GDM1 (cell line): Measurements from ENCODE around the gene ACVR2B.
"Not testable (repeated sequence)": the region's sequence is repeated elsewhere in the genome, so short reads cannot be mapped to it uniquely, and the experiment has no call there.

Source experiments
- DNase-seq: peaks from one replicate; lab custom pipeline; 2025; lab: John Stamatoyannopoulos, UW

Gene ACVR2B

GRCh38 chr3:38453075-38453912, at the start of gene ACVR2B:
TSS of gene ACVR2B (plus strand) at chr3:38453890. CDS start at chr3:38454323, 433 bp downstream.
- peak; percentile 58 for DNase-seq

- DNase-seq, result no peak
Observed at GRCh38 chr3:38404286-38404685, 49.4 kb upstream of the ACVR2B start.

GRCh38 chr3:38411591-38411990, 42.1 kb upstream of the ACVR2B start:
- DNase-seq, result no peak

GRCh38 chr3:38420758-38421157, 32.9 kb upstream of the ACVR2B start:
- DNase-seq, result not testable (repeated sequence)

- DNase-seq, result no peak
Observed at GRCh38 chr3:38421679-38422336, 31.9 kb upstream of the ACVR2B start.

- not testable (repeated sequence) for DNase-seq
Observed at GRCh38 chr3:38426798-38427426, 26.8 kb upstream of the ACVR2B start.

GRCh38 chr3:38432871-38433658, 20.6 kb upstream of the ACVR2B start:
- not testable (repeated sequence) for DNase-seq

- DNase-seq, result not testable (repeated sequence)
Observed at GRCh38 chr3:38433661-38434060, 20.0 kb upstream of the ACVR2B start.

GRCh38 chr3:38438436-38439069, 15.1 kb upstream of the ACVR2B start:
- peak; percentile 84 for DNase-seq

- not testable (repeated sequence) for DNase-seq
Observed at GRCh38 chr3:38443205-38443604, 10.5 kb upstream of the ACVR2B start.

GRCh38 chr3:38446085-38446686, 7.5 kb upstream of the ACVR2B start:
- no peak for DNase-seq

- DNase-seq, result no peak
Observed at GRCh38 chr3:38446812-38447211, 6.9 kb upstream of the ACVR2B start.

- DNase-seq, result no peak
Observed at GRCh38 chr3:38450853-38451252, 2.8 kb upstream of the ACVR2B start.

- DNase-seq, result no peak
Observed at GRCh38 chr3:38453913-38454177, 155 bp downstream of the ACVR2B start.

- DNase-seq, result no peak
Observed at GRCh38 chr3:38454178-38454883, 641 bp downstream of the ACVR2B start.

GRCh38 chr3:38454884-38455638, 1.4 kb downstream of the ACVR2B start:
- DNase-seq, result peak; percentile 27

- no peak for DNase-seq
Observed at GRCh38 chr3:38455639-38456430, 2.1 kb downstream of the ACVR2B start.

GRCh38 chr3:38457111-38458003, 3.7 kb downstream of the ACVR2B start:
- no peak for DNase-seq
